Measurements from ENCODE around the gene STK10.
A peak's percentile ranks its signal among the peaks of the same experiment; 100 is the strongest.

STK10 gene

GRCh38 chr5:172107571-172107970 is 80.5 kb downstream of the STK10 start:
- DNase-seq, result no peak
- peaks cover 7% of the 10 kb centered on the region; the same call in 1 of the 2 replicates for H3K4me1 ChIP-seq

GRCh38 chr5:172106511-172107356 is 81.3 kb downstream of the STK10 start:
- H3K9me3 ChIP-seq, result no peaks in the 10 kb centered on the region
- H3K27me3 ChIP-seq, result no peaks in the 10 kb centered on the region
- H3K36me3 ChIP-seq, result no peaks in the 10 kb centered on the region
- peak overlapping the region; percentile 54 for H3K4me3 ChIP-seq (ENCODE audit: low read depth, low read length)
- TF ChIP-seq CTCF (IDR thresholded peaks at IDR 0.05; ENCODE audit: low read depth, low read length), result peak; percentile 92
- H3K4me1 ChIP-seq, result peaks cover 4% of the 10 kb centered on the region; the same call in 1 of the 2 replicates
- DNase-seq, result peak; percentile 67

More at GRCh38 chr5:172107571-172107970, 80.5 kb downstream of the STK10 start:
- H3K9me3 ChIP-seq, result no peaks in the 10 kb centered on the region
- no peak; the same call in 1 of the 2 replicates for TF ChIP-seq CTCF (IDR thresholded peaks at IDR 0.05; ENCODE audit: low read depth, low read length)
- H3K4me3 ChIP-seq (ENCODE audit: low read depth, low read length), result no peak overlapping the region
- H3K36me3 ChIP-seq, result no peaks in the 10 kb centered on the region
- H3K27me3 ChIP-seq, result no peaks in the 10 kb centered on the region

- no peak overlapping the region for H3K4me3 ChIP-seq (ENCODE audit: low read depth, low read length)
- no peak for DNase-seq
- no peaks in the 10 kb centered on the region for H3K36me3 ChIP-seq
- no peak for TF ChIP-seq CTCF (IDR thresholded peaks at IDR 0.05; ENCODE audit: low read depth, low read length)
- no peaks in the 10 kb centered on the region for H3K27me3 ChIP-seq
- H3K9me3 ChIP-seq, result no peaks in the 10 kb centered on the region
- no peaks in the 10 kb centered on the region; the same call in 1 of the 2 replicates for H3K4me1 ChIP-seq
Measured at GRCh38 chr5:172105811-172106210, 82.2 kb downstream of the STK10 start.

- no peak for TF ChIP-seq CTCF (IDR thresholded peaks at IDR 0.05; ENCODE audit: low read depth, low read length)
Measured at GRCh38 chr5:172104801-172105701, 83.0 kb downstream of the STK10 start.

GRCh38 chr5:172104021-172104420 is 84.0 kb downstream of the STK10 start:
- no peak for TF ChIP-seq CTCF (IDR thresholded peaks at IDR 0.05; ENCODE audit: low read depth, low read length)
- no peaks in the 10 kb centered on the region for H3K9me3 ChIP-seq
- H3K4me1 ChIP-seq, result no peaks in the 10 kb centered on the region; the same call in 1 of the 2 replicates

More at GRCh38 chr5:172104801-172105701, 83.0 kb downstream of the STK10 start:
- no peak for DNase-seq
- Histone ChIP-seq H3K4me1 (no peaks in the 10 kb centered on the region; the same call in 1 of the 2 replicates), H3K27me3 (no peaks in the 10 kb centered on the region), H3K36me3 (no peaks in the 10 kb centered on the region), H3K9me3 (no peaks in the 10 kb centered on the region), H3K4me3 (ENCODE audit: low read depth, low read length) (no peak overlapping the region)

More at GRCh38 chr5:172104021-172104420, 84.0 kb downstream of the STK10 start:
- Histone ChIP-seq H3K36me3 (no peaks in the 10 kb centered on the region), H3K27me3 (no peaks in the 10 kb centered on the region), H3K4me3 (ENCODE audit: low read depth, low read length) (no peak overlapping the region)
- DNase-seq, result no peak
